ENCODE measurements around the gene DEPDC1. TPM values are rescaled to one million over a fixed set of nuclear protein-coding genes. Genes with fewer than 3 reads are reported as not detected.

Gene DEPDC1
- total RNA-seq, 1 experiment from 2014 or later: 44.5 TPM

DNA sequence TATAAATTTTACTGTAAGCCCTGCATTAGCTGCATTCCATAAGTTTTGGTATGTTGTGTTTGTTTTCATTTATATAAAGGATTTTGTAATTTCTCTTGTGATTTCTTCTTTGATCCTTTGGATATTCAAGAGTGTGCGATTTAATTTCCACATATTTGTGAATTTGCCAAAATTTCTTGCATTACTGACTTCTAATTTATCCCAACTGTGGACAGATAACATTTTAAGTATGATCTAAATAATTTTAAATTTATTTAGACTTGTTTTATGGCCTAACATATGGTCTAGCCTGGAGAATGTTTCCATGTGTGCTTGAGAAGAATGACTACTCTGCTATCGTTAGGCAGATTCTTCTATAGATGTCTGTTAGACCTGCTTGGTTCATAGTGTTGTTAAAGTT, 70.3 kb downstream of the DEPDC1 start (continued):
- TF ChIP-seq, protein P1, sequence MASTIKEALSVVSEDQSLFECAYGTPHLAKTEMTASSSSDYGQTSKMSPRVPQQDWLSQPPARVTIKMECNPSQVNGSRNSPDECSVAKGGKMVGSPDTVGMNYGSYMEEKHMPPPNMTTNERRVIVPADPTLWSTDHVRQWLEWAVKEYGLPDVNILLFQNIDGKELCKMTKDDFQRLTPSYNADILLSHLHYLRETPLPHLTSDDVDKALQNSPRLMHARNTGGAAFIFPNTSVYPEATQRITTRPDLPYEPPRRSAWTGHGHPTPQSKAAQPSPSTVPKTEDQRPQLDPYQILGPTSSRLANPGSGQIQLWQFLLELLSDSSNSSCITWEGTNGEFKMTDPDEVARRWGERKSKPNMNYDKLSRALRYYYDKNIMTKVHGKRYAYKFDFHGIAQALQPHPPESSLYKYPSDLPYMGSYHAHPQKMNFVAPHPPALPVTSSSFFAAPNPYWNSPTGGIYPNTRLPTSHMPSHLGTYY (CRISPR knock-in tag; IDR thresholded peaks at IDR 0.05): no peak
- TF ChIP-seq ZNF317 (CRISPR knock-in tag; IDR thresholded peaks at IDR 0.05; ENCODE audit: borderline replicate concordance, low read depth): no peak
- TF ChIP-seq, protein P2, sequence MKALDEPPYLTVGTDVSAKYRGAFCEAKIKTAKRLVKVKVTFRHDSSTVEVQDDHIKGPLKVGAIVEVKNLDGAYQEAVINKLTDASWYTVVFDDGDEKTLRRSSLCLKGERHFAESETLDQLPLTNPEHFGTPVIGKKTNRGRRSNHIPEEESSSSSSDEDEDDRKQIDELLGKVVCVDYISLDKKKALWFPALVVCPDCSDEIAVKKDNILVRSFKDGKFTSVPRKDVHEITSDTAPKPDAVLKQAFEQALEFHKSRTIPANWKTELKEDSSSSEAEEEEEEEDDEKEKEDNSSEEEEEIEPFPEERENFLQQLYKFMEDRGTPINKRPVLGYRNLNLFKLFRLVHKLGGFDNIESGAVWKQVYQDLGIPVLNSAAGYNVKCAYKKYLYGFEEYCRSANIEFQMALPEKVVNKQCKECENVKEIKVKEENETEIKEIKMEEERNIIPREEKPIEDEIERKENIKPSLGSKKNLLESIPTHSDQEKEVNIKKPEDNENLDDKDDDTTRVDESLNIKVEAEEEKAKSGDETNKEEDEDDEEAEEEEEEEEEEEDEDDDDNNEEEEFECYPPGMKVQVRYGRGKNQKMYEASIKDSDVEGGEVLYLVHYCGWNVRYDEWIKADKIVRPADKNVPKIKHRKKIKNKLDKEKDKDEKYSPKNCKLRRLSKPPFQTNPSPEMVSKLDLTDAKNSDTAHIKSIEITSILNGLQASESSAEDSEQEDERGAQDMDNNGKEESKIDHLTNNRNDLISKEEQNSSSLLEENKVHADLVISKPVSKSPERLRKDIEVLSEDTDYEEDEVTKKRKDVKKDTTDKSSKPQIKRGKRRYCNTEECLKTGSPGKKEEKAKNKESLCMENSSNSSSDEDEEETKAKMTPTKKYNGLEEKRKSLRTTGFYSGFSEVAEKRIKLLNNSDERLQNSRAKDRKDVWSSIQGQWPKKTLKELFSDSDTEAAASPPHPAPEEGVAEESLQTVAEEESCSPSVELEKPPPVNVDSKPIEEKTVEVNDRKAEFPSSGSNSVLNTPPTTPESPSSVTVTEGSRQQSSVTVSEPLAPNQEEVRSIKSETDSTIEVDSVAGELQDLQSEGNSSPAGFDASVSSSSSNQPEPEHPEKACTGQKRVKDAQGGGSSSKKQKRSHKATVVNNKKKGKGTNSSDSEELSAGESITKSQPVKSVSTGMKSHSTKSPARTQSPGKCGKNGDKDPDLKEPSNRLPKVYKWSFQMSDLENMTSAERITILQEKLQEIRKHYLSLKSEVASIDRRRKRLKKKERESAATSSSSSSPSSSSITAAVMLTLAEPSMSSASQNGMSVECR (CRISPR knock-in tag; IDR thresholded peaks at IDR 0.05; ENCODE audit: borderline replicate concordance): no peak
- TF ChIP-seq, protein P3, sequence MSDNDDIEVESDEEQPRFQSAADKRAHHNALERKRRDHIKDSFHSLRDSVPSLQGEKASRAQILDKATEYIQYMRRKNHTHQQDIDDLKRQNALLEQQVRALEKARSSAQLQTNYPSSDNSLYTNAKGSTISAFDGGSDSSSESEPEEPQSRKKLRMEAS (CRISPR knock-in tag; IDR thresholded peaks at IDR 0.05): no peak
- TF ChIP-seq IRF2 (CRISPR knock-in tag; IDR thresholded peaks at IDR 0.05; ENCODE audit: borderline replicate concordance, low read depth): no peak
- TF ChIP-seq, protein P4, sequence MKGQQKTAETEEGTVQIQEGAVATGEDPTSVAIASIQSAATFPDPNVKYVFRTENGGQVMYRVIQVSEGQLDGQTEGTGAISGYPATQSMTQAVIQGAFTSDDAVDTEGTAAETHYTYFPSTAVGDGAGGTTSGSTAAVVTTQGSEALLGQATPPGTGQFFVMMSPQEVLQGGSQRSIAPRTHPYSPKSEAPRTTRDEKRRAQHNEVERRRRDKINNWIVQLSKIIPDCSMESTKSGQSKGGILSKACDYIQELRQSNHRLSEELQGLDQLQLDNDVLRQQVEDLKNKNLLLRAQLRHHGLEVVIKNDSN (CRISPR knock-in tag; IDR thresholded peaks at IDR 0.05): no peak
- TF ChIP-seq, protein P5, sequence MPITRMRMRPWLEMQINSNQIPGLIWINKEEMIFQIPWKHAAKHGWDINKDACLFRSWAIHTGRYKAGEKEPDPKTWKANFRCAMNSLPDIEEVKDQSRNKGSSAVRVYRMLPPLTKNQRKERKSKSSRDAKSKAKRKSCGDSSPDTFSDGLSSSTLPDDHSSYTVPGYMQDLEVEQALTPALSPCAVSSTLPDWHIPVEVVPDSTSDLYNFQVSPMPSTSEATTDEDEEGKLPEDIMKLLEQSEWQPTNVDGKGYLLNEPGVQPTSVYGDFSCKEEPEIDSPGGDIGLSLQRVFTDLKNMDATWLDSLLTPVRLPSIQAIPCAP (CRISPR knock-in tag; IDR thresholded peaks at IDR 0.05): no peak

Other genes with a start within 250 kb of the DEPDC1 start
- not detected in 3 replicates for gene RPE65, start 47.1 kb downstream of the DEPDC1 start, total RNA-seq (2021)